Right forelimb (tissue), 1 donor: ENCODE data around the gene RNF130.
"Not testable (repeated sequence)": the region's sequence is repeated elsewhere in the genome, so short reads cannot be mapped to it uniquely, and the experiment has no call there.

ENCODE experiments used
- DNase-seq: peaks from one replicate; pipeline ENCODE4 v3.0.0-alpha.2; 2018

RNF130 gene

GRCh38 chr5:179964015-179964414 lies 107.5 kb downstream of the RNF130 start:
- no peak for DNase-seq

GRCh38 chr5:179963375-179963774 lies 108.2 kb downstream of the RNF130 start:
- no peak for DNase-seq

GRCh38 chr5:179960204-179960831 lies 111.2 kb downstream of the RNF130 start:
- no peak for DNase-seq

- DNase-seq = no peak
Observed at GRCh38 chr5:179959641-179960040, 111.9 kb downstream of the RNF130 start.

GRCh38 chr5:179959118-179959517 lies 112.4 kb downstream of the RNF130 start:
- not testable (repeated sequence) for DNase-seq

GRCh38 chr5:179955630-179956029 lies 115.9 kb downstream of the RNF130 start:
- DNase-seq = no peak

GRCh38 chr5:179955062-179955461 lies 116.5 kb downstream of the RNF130 start:
- DNase-seq = no peak

GRCh38 chr5:179954434-179954833 lies 117.1 kb downstream of the RNF130 start:
- DNase-seq = no peak

GRCh38 chr5:179953987-179954386 lies 117.6 kb downstream of the RNF130 start:
- no peak for DNase-seq

GRCh38 chr5:179936976-179937681 lies 134.4 kb downstream of the RNF130 start:
- no peak for DNase-seq

- DNase-seq = no peak
Observed at GRCh38 chr5:179930788-179931473, 140.6 kb downstream of the RNF130 start.

- no peak for DNase-seq
Observed at GRCh38 chr5:179927824-179928223, 143.7 kb downstream of the RNF130 start.

- no peak for DNase-seq
Observed at GRCh38 chr5:179926657-179927056, 144.9 kb downstream of the RNF130 start.

GRCh38 chr5:179923436-179923835 lies 148.1 kb downstream of the RNF130 start:
- no peak for DNase-seq

- no peak for DNase-seq
Observed at GRCh38 chr5:179920175-179920574, 151.4 kb downstream of the RNF130 start.

- DNase-seq = no peak
Observed at GRCh38 chr5:179919487-179920060, 152.0 kb downstream of the RNF130 start.

GRCh38 chr5:179918742-179919486 lies 152.6 kb downstream of the RNF130 start:
- DNase-seq = no peak

GRCh38 chr5:179916523-179916922 lies 155.0 kb downstream of the RNF130 start:
- DNase-seq = no peak

GRCh38 chr5:179915406-179915935 lies 156.1 kb downstream of the RNF130 start:
- DNase-seq = no peak

GRCh38 chr5:179914032-179914755 lies 157.4 kb downstream of the RNF130 start:
- no peak for DNase-seq

GRCh38 chr5:179913461-179913860 lies 158.1 kb downstream of the RNF130 start:
- no peak for DNase-seq

GRCh38 chr5:179912951-179913350 lies 158.6 kb downstream of the RNF130 start:
- no peak for DNase-seq
